HEK293 (cell line): ENCODE results near the gene PLCB1.

ENCODE experiments used
- SALL2 ChIP-seq: fragments of 450-650 bp; formaldehyde crosslinking; IDR thresholded peaks from 2 replicates; pipeline ENCODE4 v1.5.0; 2017; ENCODE audit warnings: missing biosample characterization, mild to moderate bottlenecking, missing genetic modification characterization, borderline replicate concordance
- ZNF18 ChIP-seq: fragments of 450-650 bp; formaldehyde crosslinking; IDR thresholded peaks from 2 replicates; pipeline ENCODE4 v1.5.1; 2016; ENCODE audit warnings: missing biosample characterization, missing genetic modification characterization
- ZNF654 ChIP-seq: fragments of 450-650 bp; formaldehyde crosslinking; IDR thresholded peaks from 2 replicates; pipeline ENCODE4 v1.5.1; 2016; ENCODE audit warnings: low read depth, missing biosample characterization, missing genetic modification characterization
- ZNF843 ChIP-seq: fragments of 450-650 bp; formaldehyde crosslinking; IDR thresholded peaks from 2 replicates; pipeline ENCODE4 v1.5.1; 2016; ENCODE audit warnings: missing biosample characterization, missing genetic modification characterization
- TF ChIP-seq, protein P1 (sequence below): fragments of 450-650 bp; formaldehyde crosslinking; IDR thresholded peaks from 2 replicates; pipeline ENCODE4 v1.5.1; 2016; ENCODE audit warnings: missing biosample characterization, missing genetic modification characterization

- TF ChIP-seq, protein P1, sequence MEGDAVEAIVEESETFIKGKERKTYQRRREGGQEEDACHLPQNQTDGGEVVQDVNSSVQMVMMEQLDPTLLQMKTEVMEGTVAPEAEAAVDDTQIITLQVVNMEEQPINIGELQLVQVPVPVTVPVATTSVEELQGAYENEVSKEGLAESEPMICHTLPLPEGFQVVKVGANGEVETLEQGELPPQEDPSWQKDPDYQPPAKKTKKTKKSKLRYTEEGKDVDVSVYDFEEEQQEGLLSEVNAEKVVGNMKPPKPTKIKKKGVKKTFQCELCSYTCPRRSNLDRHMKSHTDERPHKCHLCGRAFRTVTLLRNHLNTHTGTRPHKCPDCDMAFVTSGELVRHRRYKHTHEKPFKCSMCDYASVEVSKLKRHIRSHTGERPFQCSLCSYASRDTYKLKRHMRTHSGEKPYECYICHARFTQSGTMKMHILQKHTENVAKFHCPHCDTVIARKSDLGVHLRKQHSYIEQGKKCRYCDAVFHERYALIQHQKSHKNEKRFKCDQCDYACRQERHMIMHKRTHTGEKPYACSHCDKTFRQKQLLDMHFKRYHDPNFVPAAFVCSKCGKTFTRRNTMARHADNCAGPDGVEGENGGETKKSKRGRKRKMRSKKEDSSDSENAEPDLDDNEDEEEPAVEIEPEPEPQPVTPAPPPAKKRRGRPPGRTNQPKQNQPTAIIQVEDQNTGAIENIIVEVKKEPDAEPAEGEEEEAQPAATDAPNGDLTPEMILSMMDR (tag by site-specific recombination), result no peak
- TF ChIP-seq ZNF18 (no peak), ZNF654 (tag by site-specific recombination) (no peak), ZNF843 (tag by site-specific recombination) (no peak), SALL2 (tag by site-specific recombination) (no peak)
These were observed 738.6 kb downstream of the PLCB1 start for GRCh38 chr20:8870652-8871051.
